H1 (cell line): ENCODE measurements around the gene CREB3. TPM values are rescaled to one million over a fixed set of nuclear protein-coding genes. Genes with fewer than 3 reads are reported as not detected.

Experiments used
- CTCF ChIA-PET: fragments of 300-600 bp; sonication (Branson Sonifier 250); formaldehyde crosslinking; loops from one replicate; lab custom pipeline; 2021; ENCODE audit not compliant: partially characterized antibody; lab: Charles Lee
- POLR2A ChIA-PET: fragments of 300-600 bp; sonication (Branson Sonifier 250); formaldehyde crosslinking; loops from one replicate; lab custom pipeline; 2021; ENCODE audit warnings: inconsistent platforms; ENCODE audit not compliant: partially characterized antibody; lab: Charles Lee
- DNase-seq, 2 experiments: peaks; one replicate each; pipeline versions ENCODE4 v3.0.0 to v3.0.0-alpha.2; 2010 to 2022; ENCODE audit warnings: low spot score in 2 of 2, low read depth in 1 of 2, mixed read lengths in 1 of 2
- FAIRE-seq: peaks from 2 replicates; lab custom pipeline; 2011; peaks lifted over from hg19 to GRCh38; lab: Jason Lieb, UNC
- H2AFZ ChIP-seq: 2 replicates; pipeline ENCODE4 v1.8.1; 2012; ENCODE audit warnings: low read length, inconsistent platforms
- H2AK5ac ChIP-seq: 2 replicates; pipeline ENCODE4 v1.6.1; 2013; ENCODE audit warnings: low read depth, low read length
- H2BK120ac ChIP-seq: replicated peaks from 2 replicates; pipeline ENCODE3; 2013; ENCODE audit warnings: low read depth, low read length, inconsistent platforms
- H2BK12ac ChIP-seq: 2 replicates; pipeline ENCODE4 v1.6.1; 2013; ENCODE audit warnings: low read depth, low read length
- H2BK15ac ChIP-seq: 2 replicates; pipeline ENCODE4 v1.6.1; 2013; ENCODE audit warnings: low read length
- H2BK20ac ChIP-seq: 2 replicates; pipeline ENCODE4 v1.6.1; 2013; ENCODE audit warnings: low read length
- H2BK5ac ChIP-seq: 2 replicates; pipeline ENCODE4 v1.6.1; 2013; ENCODE audit warnings: low read depth, low read length
- H3K14ac ChIP-seq: 2 replicates; pipeline ENCODE4 v1.6.1; 2013; ENCODE audit warnings: inconsistent platforms; ENCODE audit not compliant: insufficient read length
- H3K18ac ChIP-seq: 2 replicates; pipeline ENCODE4 v1.6.1; 2013; ENCODE audit warnings: low read length; ENCODE audit errors: extremely low read depth
- H3K23ac ChIP-seq: 2 replicates; pipeline ENCODE4 v1.6.1; 2013; ENCODE audit warnings: inconsistent platforms; ENCODE audit not compliant: insufficient read length
- H3K23me2 ChIP-seq: 2 replicates; pipeline ENCODE4 v1.6.1; 2013; ENCODE audit warnings: low read depth, low read length
- H3K27ac ChIP-seq: 2 replicates; pipeline ENCODE4 v1.6.1; 2011; ENCODE audit warnings: low read depth, low read length, inconsistent platforms
- H3K27me3 ChIP-seq, 4 experiments: replicated peaks in 1 of 4; 1 replicate in 1 of 4; 2 replicates in 3 of 4; pipeline versions ENCODE4 v1.6.1 to v1.8.1; 2011 to 2013; ENCODE audit warnings: low read length in 3 of 4, mild to moderate bottlenecking in 3 of 4, inconsistent platforms in 2 of 4, mixed read lengths in 2 of 4, moderate library complexity in 1 of 4; ENCODE audit not compliant: control insufficient read depth in 3 of 4, insufficient read depth in 3 of 4; ENCODE audit errors: extremely low read depth in 1 of 4
- H3K36me3 ChIP-seq, 4 experiments: 2 replicates each; pipeline versions ENCODE4 v1.6.1 to v1.8.1; 2011 to 2013; ENCODE audit warnings: mild to moderate bottlenecking in 4 of 4, low read length in 3 of 4, moderate library complexity in 2 of 4, control low read depth in 1 of 4, inconsistent platforms in 1 of 4; ENCODE audit not compliant: insufficient read depth in 4 of 4, control insufficient read depth in 2 of 4
- H3K4ac ChIP-seq: replicated peaks from 2 replicates; pipeline ENCODE3; 2013; ENCODE audit warnings: low read length, low read depth, mixed read lengths, inconsistent platforms; ENCODE audit not compliant: insufficient read length
- H3K4me1 ChIP-seq, 4 experiments: replicated peaks in 1 of 4; 1 replicate in 1 of 4; 2 replicates in 3 of 4; pipeline versions ENCODE4 v1.6.1 to v1.8.1; 2011 to 2013; ENCODE audit warnings: low read length in 3 of 4, inconsistent platforms in 2 of 4, mixed read lengths in 1 of 4; ENCODE audit not compliant: insufficient read depth in 4 of 4, control insufficient read depth in 3 of 4
- H3K4me2 ChIP-seq, 2 experiments: 2 replicates each; pipeline versions ENCODE4 v1.6.1 to v1.8.1; 2011 to 2013; ENCODE audit warnings: low read depth in 2 of 2, low read length in 2 of 2, control low read depth in 1 of 2, inconsistent platforms in 1 of 2, mild to moderate bottlenecking in 1 of 2; ENCODE audit not compliant: insufficient read depth in 1 of 2
- H3K4me3 ChIP-seq, 4 experiments: fragments of 200-600, 300-600 bp in 1 of 4; sonication (generic), shearing (Covaris generic), sonication (Bioruptor Twin) in 1 of 4; 2 replicates each; pipeline versions ENCODE4 v1.5.1 to v1.8.1; 2011 to 2016; ENCODE audit warnings: low read length in 4 of 4, low read depth in 3 of 4, control low read depth in 2 of 4, inconsistent platforms in 2 of 4, mild to moderate bottlenecking in 2 of 4, mixed read lengths in 1 of 4, moderate library complexity in 1 of 4; ENCODE audit not compliant: insufficient read depth in 2 of 4; ENCODE audit errors: extremely low read depth in 1 of 4
- H3K56ac ChIP-seq: replicated peaks from 2 replicates; pipeline ENCODE3; 2013; ENCODE audit warnings: low read depth, mild to moderate bottlenecking, mixed read lengths, low read length, inconsistent platforms; ENCODE audit not compliant: insufficient read length
- H3K79me1 ChIP-seq: 2 replicates; pipeline ENCODE4 v1.6.1; 2013; ENCODE audit warnings: low read depth, low read length, control low read depth
- H3K79me2 ChIP-seq, 2 experiments: 2 replicates each; pipeline versions ENCODE4 v1.6.1 to v1.8.1; 2012 to 2013; ENCODE audit warnings: low read length in 2 of 2, mild to moderate bottlenecking in 2 of 2, inconsistent platforms in 1 of 2; ENCODE audit not compliant: insufficient read depth in 2 of 2, control insufficient read depth in 1 of 2
- H3K9ac ChIP-seq, 4 experiments: replicated peaks in 1 of 4; 1 replicate in 1 of 4; 2 replicates in 3 of 4; pipeline versions ENCODE4 v1.6.1 to v1.8.1; 2011 to 2013; ENCODE audit warnings: low read depth in 3 of 4, low read length in 3 of 4, control low read depth in 2 of 4, mild to moderate bottlenecking in 2 of 4, moderate library complexity in 2 of 4, inconsistent platforms in 1 of 4; ENCODE audit errors: extremely low read depth in 1 of 4
- H3K9me3 ChIP-seq, 2 experiments: 2 replicates each; pipeline versions ENCODE4 v1.6.1 to v1.8.1; 2012 to 2013; ENCODE audit warnings: mild to moderate bottlenecking in 2 of 2, moderate library complexity in 2 of 2, control low read depth in 1 of 2, inconsistent platforms in 1 of 2, low read depth in 1 of 2, low read length in 1 of 2, mixed read lengths in 1 of 2; ENCODE audit not compliant: insufficient read depth in 2 of 2
- H4K20me1 ChIP-seq, 2 experiments: replicated peaks in 1 of 2; 2 replicates each; pipeline versions ENCODE3 to v1.8.1; 2011 to 2013; ENCODE audit warnings: inconsistent platforms in 2 of 2, low read length in 2 of 2, mild to moderate bottlenecking in 1 of 2; ENCODE audit not compliant: insufficient read depth in 2 of 2, control insufficient read depth in 1 of 2
- H4K5ac ChIP-seq: 2 replicates; pipeline ENCODE4 v1.6.1; 2013; ENCODE audit warnings: low read length, low read depth, mixed read lengths, inconsistent platforms; ENCODE audit not compliant: insufficient read length
- H4K8ac ChIP-seq: 2 replicates; pipeline ENCODE4 v1.8.0; 2013; ENCODE audit warnings: mild to moderate bottlenecking, moderate library complexity, low read length, inconsistent platforms; ENCODE audit not compliant: insufficient read depth; ENCODE audit errors: extremely low read depth
- H4K91ac ChIP-seq: replicated peaks from 2 replicates; pipeline ENCODE3; 2013; ENCODE audit warnings: low read length, mixed read lengths, inconsistent platforms; ENCODE audit not compliant: insufficient read length
- BACH1 ChIP-seq: IDR thresholded peaks from 2 replicates; pipeline ENCODE4 v1.6.1; 2012; ENCODE audit warnings: low read length, improper control_type of control experiment
- CHD2 ChIP-seq: IDR thresholded peaks from 2 replicates; pipeline ENCODE4 v1.6.1; 2012; ENCODE audit warnings: low read length, improper control_type of control experiment
- GTF2F1 ChIP-seq: IDR thresholded peaks from 2 replicates; pipeline ENCODE4 v1.6.1; 2012; ENCODE audit warnings: low read depth, low read length, improper control_type of control experiment, borderline replicate concordance
- KDM5A ChIP-seq: fragments of 200-600 bp; IDR thresholded peaks from 2 replicates; pipeline ENCODE4 v1.7.1; 2012; ENCODE audit warnings: mild to moderate bottlenecking, low read length, inconsistent platforms, mixed read lengths
- NRF1 ChIP-seq: IDR thresholded peaks from 2 replicates; pipeline ENCODE4 v1.6.1; 2011; ENCODE audit warnings: mild to moderate bottlenecking, low read depth, low read length, improper control_type of control experiment
- PHF8 ChIP-seq: fragments of 200-600 bp; sonication (generic); conservative IDR thresholded peaks from 2 replicates; pipeline ENCODE4 v1.7.1; 2012; ENCODE audit warnings: low read depth, mild to moderate bottlenecking, inconsistent platforms, low read length, moderate library complexity
- RXRA ChIP-seq: IDR thresholded peaks from 2 replicates; pipeline ENCODE4 v1.6.1; 2011; ENCODE audit warnings: low read depth, mild to moderate bottlenecking, low read length, moderate library complexity; ENCODE audit not compliant: insufficient read depth
- SP1 ChIP-seq: IDR thresholded peaks from 2 replicates; pipeline ENCODE4 v1.6.1; 2011; ENCODE audit warnings: low read depth, low read length
- YY1 ChIP-seq: IDR thresholded peaks from 2 replicates; pipeline ENCODE4 v1.6.1; 2011; ENCODE audit warnings: low read depth, mild to moderate bottlenecking, low read length
- WGBS, 2 experiments: shearing (Covaris generic) in 1 of 2; methylation state at CpG; one replicate each; pipeline versions ENCODE4 v1.1.6 to v1.1.7; 2013 to 2015; ENCODE audit warnings: low lambda C conversion rate in 2 of 2, mixed read lengths in 2 of 2, inconsistent platforms in 1 of 2, low coverage in 1 of 2, missing lambda C conversion rate in 1 of 2; ENCODE audit not compliant: insufficient replicate concordance in 2 of 2, insufficient coverage in 1 of 2, insufficient read length in 1 of 2; ENCODE audit errors: extremely low coverage in 1 of 2, missing lambda C conversion rate in 1 of 2; 5-methylcytosine and 5-hydroxymethylcytosine counted together
- polyA plus RNA-seq, 7 experiments: library from polyadenylated mRNA; depleted of rRNA in 3 of 7; stranded (reverse) in 5 of 7; unstranded in 2 of 7; fragments of >200 nt in 5 of 7; fragments of 200-250 nt in 2 of 7; gene quantifications; 1 replicate in 5 of 7; 2 replicates in 1 of 7; 4 replicates in 1 of 7; pipeline versions ENCODE4 v1.2.1 to v1.2.3, GENCODE V29; 2011 to 2013; ENCODE audit warnings: missing spikeins in 2 of 7, mixed read lengths in 2 of 7
- total RNA-seq: library from RNA; stranded (reverse); fragmentation: NEBNext Ultra II Directional; extraction: Animal tissue kit (Norgen Biotek cat#: 25700); gene quantifications from 2 replicates; pipeline ENCODE4 v1.2.1, GENCODE V29; 2021
- TF ChIP-seq, protein P1 (sequence below): IDR thresholded peaks from 2 replicates; pipeline ENCODE4 v1.6.1; 2011; ENCODE audit warnings: low read depth, mild to moderate bottlenecking, low read length; ENCODE audit not compliant: insufficient read depth
- TF ChIP-seq, protein P2 (sequence below): IDR thresholded peaks from 2 replicates; pipeline ENCODE4 v1.6.1; 2011; ENCODE audit warnings: low read length, improper control_type of control experiment
- TF ChIP-seq, protein P3 (sequence below): IDR thresholded peaks from 2 replicates; pipeline ENCODE4 v1.6.1; 2012; ENCODE audit warnings: inconsistent platforms

CREB3 gene
- total and polyA plus RNA-seq, 2 of the 8 experiments (the other 6 are each of a cell fraction or from before 2014, with no cell fraction given): 24.4 to 25.7 TPM

DNA sequence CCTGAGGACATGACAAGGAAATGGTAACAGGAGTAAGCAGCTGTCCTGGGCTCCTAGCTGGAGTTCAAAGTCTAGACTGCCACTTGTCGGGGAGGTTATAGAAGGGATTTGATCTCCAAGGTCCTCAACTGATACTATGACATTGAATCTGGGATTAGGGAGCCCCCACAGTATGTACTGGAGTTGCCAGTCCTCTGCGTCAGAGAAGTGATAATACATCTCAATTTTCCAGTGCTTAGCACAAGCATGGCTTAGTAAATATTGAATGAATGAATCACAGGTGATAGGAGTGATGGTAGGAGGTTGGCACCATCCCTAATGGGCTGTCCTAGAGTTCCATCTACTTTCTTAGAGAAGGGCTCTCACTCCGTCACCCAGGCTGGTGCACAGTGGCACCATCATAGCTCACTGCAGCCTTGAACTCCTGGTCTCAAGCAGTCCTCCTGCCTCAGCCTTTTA lies 36.5 kb upstream of the CREB3 start:
- FAIRE-seq: no peak
- ChIA-PET POLR2A (interaction anchor here (0.5 to 14.9 kb wide), 19 partner anchors 8 to 1314 kb away, joined by 3 to 158 read pairs (median 4); partner anchors contain the start of genes CA9, CCDC107, CREB3 and MSMP), CTCF (interaction anchor here (0.6 to 14.1 kb wide), 30 partner anchors 8 to 211 kb away, joined by 3 to 347 read pairs (median 12); partner anchors contain the start of genes ARHGEF39, CA9, CCDC107 and CREB3)
- no peaks in the 10 kb centered on the region; a peak in 1 of 7 replicates for H3K4me1 ChIP-seq
- H3K14ac ChIP-seq: no peak overlapping the region
- H3K9me3 ChIP-seq: no peaks in the 10 kb centered on the region
- no peaks in the 10 kb centered on the region for H3K27me3 ChIP-seq
- peaks cover 21 to 33% (median 30%) of the 10 kb centered on the region in 4 experiments for H3K36me3 ChIP-seq
- no peak overlapping the region for H3K4me2 ChIP-seq
- H4K20me1 ChIP-seq: peaks cover 3 to 7% of the 10 kb centered on the region in 2 experiments
- no peak for DNase-seq
- WGBS, 2 experiments: 88% methylated on average over 3 of the region's 3 CpGs; no CpG with 5 or more reads in 1 of the 2 experiments
- H3K18ac ChIP-seq: no peak overlapping the region
- no peak overlapping the region for H3K23ac ChIP-seq
- no peak overlapping the region for H3K9ac ChIP-seq
- H4K5ac ChIP-seq: no peak overlapping the region
- no peak overlapping the region for H4K8ac ChIP-seq
- H2AFZ ChIP-seq: no peak overlapping the region
- no peak overlapping the region for H3K27ac ChIP-seq
- H3K4ac ChIP-seq: no peak overlapping the region
- H2BK12ac ChIP-seq: no peak overlapping the region
- no peak overlapping the region for H2BK120ac ChIP-seq
- H3K79me1 ChIP-seq: no peaks in the 10 kb centered on the region
- H2BK5ac ChIP-seq: no peak overlapping the region
- H3K79me2 ChIP-seq: no peaks in the 10 kb centered on the region
- no peak overlapping the region for H3K4me3 ChIP-seq
- H2AK5ac ChIP-seq: no peak overlapping the region
- no peak overlapping the region for H4K91ac ChIP-seq
- peaks cover 4% of the 10 kb centered on the region for H3K23me2 ChIP-seq
- no peak overlapping the region for H3K56ac ChIP-seq
- H2BK20ac ChIP-seq: no peak overlapping the region; the same call in 1 of the 2 replicates
- no peak overlapping the region for H2BK15ac ChIP-seq
- TF ChIP-seq, protein P1, sequence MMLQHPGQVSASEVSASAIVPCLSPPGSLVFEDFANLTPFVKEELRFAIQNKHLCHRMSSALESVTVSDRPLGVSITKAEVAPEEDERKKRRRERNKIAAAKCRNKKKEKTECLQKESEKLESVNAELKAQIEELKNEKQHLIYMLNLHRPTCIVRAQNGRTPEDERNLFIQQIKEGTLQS: no peak
- TF ChIP-seq, protein P2, sequence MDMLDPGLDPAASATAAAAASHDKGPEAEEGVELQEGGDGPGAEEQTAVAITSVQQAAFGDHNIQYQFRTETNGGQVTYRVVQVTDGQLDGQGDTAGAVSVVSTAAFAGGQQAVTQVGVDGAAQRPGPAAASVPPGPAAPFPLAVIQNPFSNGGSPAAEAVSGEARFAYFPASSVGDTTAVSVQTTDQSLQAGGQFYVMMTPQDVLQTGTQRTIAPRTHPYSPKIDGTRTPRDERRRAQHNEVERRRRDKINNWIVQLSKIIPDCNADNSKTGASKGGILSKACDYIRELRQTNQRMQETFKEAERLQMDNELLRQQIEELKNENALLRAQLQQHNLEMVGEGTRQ: no peak
- TF ChIP-seq, protein P3, sequence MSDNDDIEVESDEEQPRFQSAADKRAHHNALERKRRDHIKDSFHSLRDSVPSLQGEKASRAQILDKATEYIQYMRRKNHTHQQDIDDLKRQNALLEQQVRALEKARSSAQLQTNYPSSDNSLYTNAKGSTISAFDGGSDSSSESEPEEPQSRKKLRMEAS: no peak
- TF ChIP-seq BACH1 (no peak), YY1 (no peak), GTF2F1 (no peak), SP1 (no peak), PHF8 (no peak), RXRA (no peak), NRF1 (no peak), KDM5A (no peak), CHD2 (no peak)
